ENCODE measurements around the gene SRF. TPM values are rescaled to one million over a fixed set of nuclear protein-coding genes. Genes with fewer than 3 reads are reported as not detected.

SRF gene
- total RNA-seq, 3 donors from 2014 or later (not counting 1 experiment from before 2014, with no cell fraction given) = 31.6 to 33.0 (median 32.0) TPM

DNA sequence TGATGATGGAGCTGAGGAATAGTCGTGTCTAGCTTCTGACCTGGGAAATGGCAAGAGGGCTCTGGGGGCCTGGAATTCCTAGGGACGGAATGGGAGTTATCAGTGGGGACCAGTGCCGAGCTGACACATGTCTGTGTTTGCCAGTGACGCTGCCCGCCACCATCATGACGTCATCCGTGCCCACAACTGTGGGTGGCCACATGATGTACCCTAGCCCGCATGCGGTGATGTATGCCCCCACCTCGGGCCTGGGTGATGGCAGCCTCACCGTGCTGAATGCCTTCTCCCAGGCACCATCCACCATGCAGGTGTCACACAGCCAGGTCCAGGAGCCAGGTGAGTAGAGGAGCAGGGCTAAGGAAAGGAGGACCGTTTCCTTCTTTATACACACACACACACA lies 7.1 kb downstream of the SRF start:
- Histone ChIP-seq H3K27ac (ENCODE audit: low read length) (no peak overlapping the region), H3K4me3 (ENCODE audit: low read length) (no peak overlapping the region), H3K9me3 (ENCODE audit: control insufficient read depth, insufficient read depth, low read length) (no peaks in the 10 kb centered on the region), H3K36me3 (ENCODE audit: control insufficient read depth, insufficient read depth, low read length) (peaks cover 37% of the 10 kb centered on the region), H3K4me1 (ENCODE audit: control insufficient read depth, insufficient read depth, low read length) (peaks cover 41% of the 10 kb centered on the region), H3K27me3 (ENCODE audit: control insufficient read depth, insufficient read depth, low read length) (no peaks in the 10 kb centered on the region)
- Mint-ChIP-seq H3K9me3 (no peaks in the 10 kb centered on the region), H3K4me3 (no peak overlapping the region), H3K4me1 (peaks cover 31 to 36% of the 10 kb centered on the region in 2 donors), H3K36me3 (no peaks in the 10 kb centered on the region), H3K27me3 (ENCODE audit: low read depth in 2 of 2) (no peaks in the 10 kb centered on the region), H3K27ac (no peak overlapping the region)
- ATAC-seq = no peak
- intact Hi-C loops (cut with micrococcal nuclease) = no loop called here
- WGBS (ENCODE audit: insufficient coverage) = 95% methylated on average over 11 of the region's 12 CpGs
- no peak for DNase-seq
- no peak for TF ChIP-seq CTCF (IDR thresholded peaks at IDR 0.05)

GRCh38 chr6:43178951-43179830 lies 8.1 kb downstream of the SRF start:
- intact Hi-C loops (cut with micrococcal nuclease) = no loop called here
- H3K9me3 Mint-ChIP-seq = no peaks in the 10 kb centered on the region
- DNase-seq (no peak), ATAC-seq (no peak)
- H3K27me3 Mint-ChIP-seq (ENCODE audit: low read depth in 2 of 2) = no peaks in the 10 kb centered on the region
- WGBS (ENCODE audit: insufficient coverage) = 96% methylated on average over 20 of the region's 20 CpGs
- no peak overlapping the region for H3K27ac Mint-ChIP-seq
- no peak overlapping the region for H3K4me3 ChIP-seq (ENCODE audit: low read length)
- TF ChIP-seq CTCF (IDR thresholded peaks at IDR 0.05) = no peak
- H3K36me3 Mint-ChIP-seq = no peaks in the 10 kb centered on the region
- H3K4me1 ChIP-seq (ENCODE audit: control insufficient read depth, insufficient read depth, low read length) = peaks cover 35% of the 10 kb centered on the region
- H3K27me3 ChIP-seq (ENCODE audit: control insufficient read depth, insufficient read depth, low read length) = no peaks in the 10 kb centered on the region
- H3K4me1 Mint-ChIP-seq = peaks cover 34 to 36% of the 10 kb centered on the region in 2 donors
- H3K27ac ChIP-seq (ENCODE audit: low read length) = no peak overlapping the region
- peaks cover 37% of the 10 kb centered on the region for H3K36me3 ChIP-seq (ENCODE audit: control insufficient read depth, insufficient read depth, low read length)
- no peaks in the 10 kb centered on the region for H3K9me3 ChIP-seq (ENCODE audit: control insufficient read depth, insufficient read depth, low read length)
- no peak overlapping the region for H3K4me3 Mint-ChIP-seq

DNA sequence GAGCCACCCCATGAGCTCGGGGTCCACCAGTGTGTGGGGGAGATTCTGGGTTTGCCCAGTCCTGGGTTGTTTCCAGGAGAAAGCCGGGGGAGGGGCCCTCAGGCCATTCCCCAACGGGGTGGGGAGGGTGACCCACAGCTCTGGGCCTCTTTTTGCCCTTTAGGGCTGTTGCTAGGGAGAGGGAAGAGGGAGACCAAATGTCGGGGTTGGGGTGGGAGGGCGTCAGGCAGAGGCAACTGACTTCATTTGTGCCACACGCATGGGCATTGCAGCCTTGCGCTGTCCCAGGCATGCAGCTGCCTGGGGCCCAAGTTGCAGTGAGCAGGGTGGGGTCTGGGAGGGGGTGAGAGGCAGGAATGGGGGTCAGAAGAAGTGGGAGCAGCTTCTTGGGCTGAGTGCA lies 9.0 kb downstream of the SRF start:
- H3K4me3 Mint-ChIP-seq = no peak overlapping the region
- peaks cover 35 to 36% of the 10 kb centered on the region in 2 donors for H3K4me1 Mint-ChIP-seq
- H3K4me3 ChIP-seq (ENCODE audit: low read length) = no peak overlapping the region
- TF ChIP-seq CTCF (IDR thresholded peaks at IDR 0.05) = no peak
- no peaks in the 10 kb centered on the region for H3K27me3 Mint-ChIP-seq (ENCODE audit: low read depth in 2 of 2)
- no peak overlapping the region for H3K27ac Mint-ChIP-seq
- H3K9me3 ChIP-seq (ENCODE audit: control insufficient read depth, insufficient read depth, low read length) = no peaks in the 10 kb centered on the region
- H3K27me3 ChIP-seq (ENCODE audit: control insufficient read depth, insufficient read depth, low read length) = no peaks in the 10 kb centered on the region
- intact Hi-C loops (cut with micrococcal nuclease) = no loop called here
- 86% methylated on average over 6 of the region's 7 CpGs for WGBS (ENCODE audit: insufficient coverage)
- H3K27ac ChIP-seq (ENCODE audit: low read length) = no peak overlapping the region
- peaks cover 43% of the 10 kb centered on the region for H3K36me3 ChIP-seq (ENCODE audit: control insufficient read depth, insufficient read depth, low read length)
- no peak for ATAC-seq
- no peaks in the 10 kb centered on the region for H3K36me3 Mint-ChIP-seq
- DNase-seq = no peak
- H3K4me1 ChIP-seq (ENCODE audit: control insufficient read depth, insufficient read depth, low read length) = peaks cover 27% of the 10 kb centered on the region
- no peaks in the 10 kb centered on the region for H3K9me3 Mint-ChIP-seq

Measured in natural killer cell (primary cell).